ENCODE data around the gene MBOAT1.

GRCh38 chr6:20243288-20243687, 31.0 kb upstream of the MBOAT1 start:
- TF ChIP-seq RAD21 (conservative IDR thresholded peaks at IDR 0.05) (no peak), CTCF (IDR thresholded peaks at IDR 0.05; ENCODE audit: poor library complexity, severe bottlenecking) (no peak), EP300 (conservative IDR thresholded peaks at IDR 0.05; ENCODE audit: poor library complexity, severe bottlenecking) (no peak), REST (IDR thresholded peaks at IDR 0.05; ENCODE audit: borderline replicate concordance) (no peak), EZH2 (IDR thresholded peaks at IDR 0.05; ENCODE audit: borderline replicate concordance, insufficient read depth, low read length, poor library complexity, severe bottlenecking) (no peak), POLR2AphosphoS5 (IDR thresholded peaks at IDR 0.05) (no peak), TAF1 (IDR thresholded peaks at IDR 0.05; ENCODE audit: low read depth) (no peak)
